ENCODE measurements around the gene F11R.

F11R gene

DNA sequence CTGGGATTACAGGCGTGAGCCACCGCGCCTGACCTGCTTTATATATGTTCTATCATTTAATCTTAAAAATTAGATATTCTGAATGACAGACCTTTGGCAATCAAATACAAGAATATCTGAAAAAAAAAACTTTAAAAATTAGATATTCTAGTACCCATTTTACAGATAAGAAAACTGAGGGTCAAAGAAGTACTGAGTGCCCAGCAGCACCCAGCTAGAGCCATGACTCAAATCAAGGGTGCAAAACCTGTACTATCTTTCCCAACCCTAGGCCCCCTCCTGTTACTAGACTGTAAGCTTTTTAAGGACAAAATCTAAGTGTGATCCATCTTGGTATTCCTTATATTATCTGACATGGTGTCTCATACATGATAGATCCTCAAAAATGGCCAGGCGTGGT lies 40.5 kb upstream of the F11R start:
- H3K4me3 ChIP-seq (ENCODE audit: insufficient read length, low read depth) = no peak overlapping the region
- H3K9me3 ChIP-seq (ENCODE audit: insufficient read depth, low read length) = no peaks in the 10 kb centered on the region
- no peak for TF ChIP-seq SUZ12 (IDR thresholded peaks at IDR 0.05; ENCODE audit: extremely low read depth, insufficient read depth, insufficient read length)
- TF ChIP-seq ZNF274 (IDR thresholded peaks at IDR 0.05; ENCODE audit: low read depth, low read length) = no peak
- no peak for TF ChIP-seq YY1 (IDR thresholded peaks at IDR 0.05; ENCODE audit: insufficient read depth, insufficient read length)
- DNase-seq (ENCODE audit: low read depth, low spot score) = no peak
- no peaks in the 10 kb centered on the region for H3K27me3 ChIP-seq (ENCODE audit: insufficient read depth, insufficient read length)
- H3K36me3 ChIP-seq (ENCODE audit: insufficient read depth, insufficient read length, low read length) = no peaks in the 10 kb centered on the region
- no peaks in the 10 kb centered on the region for H3K4me1 ChIP-seq (ENCODE audit: insufficient read depth, insufficient read length)
- H3K9ac ChIP-seq (ENCODE audit: insufficient read length, low read depth) = no peak overlapping the region

DNA sequence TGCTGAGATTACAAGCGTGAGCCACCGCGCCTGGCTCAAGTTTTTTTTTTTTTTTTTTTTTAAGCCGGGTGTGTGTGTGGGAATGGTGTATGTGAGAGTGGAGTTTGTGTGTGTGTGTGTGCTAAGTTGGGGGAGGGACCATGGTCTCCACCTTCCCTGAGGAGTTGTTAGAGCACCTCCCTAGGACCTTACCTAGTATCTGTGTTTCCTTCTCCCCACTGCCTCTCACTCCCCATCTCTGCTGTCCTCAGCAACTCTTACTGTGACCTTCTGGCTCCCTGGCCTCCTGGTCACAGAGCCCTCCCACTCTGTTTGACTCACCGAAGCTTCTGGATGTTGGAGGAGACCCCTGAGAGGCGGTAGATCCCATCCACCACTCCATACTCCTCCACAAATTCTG lies 38.3 kb upstream of the F11R start:
- Histone ChIP-seq H3K36me3 (ENCODE audit: insufficient read depth, insufficient read length, low read length) (no peaks in the 10 kb centered on the region), H3K27me3 (ENCODE audit: insufficient read depth, insufficient read length) (no peaks in the 10 kb centered on the region), H3K9me3 (ENCODE audit: insufficient read depth, low read length) (no peaks in the 10 kb centered on the region), H3K4me3 (ENCODE audit: insufficient read length, low read depth) (no peak overlapping the region), H3K9ac (ENCODE audit: insufficient read length, low read depth) (no peak overlapping the region), H3K4me1 (ENCODE audit: insufficient read depth, insufficient read length) (no peaks in the 10 kb centered on the region)
- no peak for DNase-seq (ENCODE audit: low read depth, low spot score)
- TF ChIP-seq ZNF274 (IDR thresholded peaks at IDR 0.05; ENCODE audit: low read depth, low read length) = no peak
- no peak for TF ChIP-seq SUZ12 (IDR thresholded peaks at IDR 0.05; ENCODE audit: extremely low read depth, insufficient read depth, insufficient read length)
- no peak for TF ChIP-seq YY1 (IDR thresholded peaks at IDR 0.05; ENCODE audit: insufficient read depth, insufficient read length)

DNA sequence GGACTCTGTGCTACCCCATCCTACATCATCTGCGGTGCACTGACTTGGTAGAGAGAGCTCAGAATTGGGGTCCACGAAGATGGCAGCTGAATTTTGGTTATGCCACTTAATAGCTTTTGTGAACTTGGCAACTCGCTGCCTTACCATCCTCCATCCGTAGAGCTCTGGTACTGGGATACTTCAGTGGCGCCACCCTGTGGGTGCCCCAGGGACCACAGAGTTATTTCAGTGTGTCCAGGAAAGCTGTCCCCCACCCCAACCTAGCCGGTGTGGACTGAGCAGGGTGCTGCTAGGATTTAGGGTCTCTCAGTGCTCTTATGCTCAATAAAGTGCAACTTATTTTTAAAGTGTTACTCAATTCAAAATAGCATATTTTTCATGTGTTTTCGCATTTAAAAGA lies 33.9 kb upstream of the F11R start:
- DNase-seq (ENCODE audit: low read depth, low spot score) = no peak
- H3K4me1 ChIP-seq (ENCODE audit: insufficient read depth, insufficient read length) = no peaks in the 10 kb centered on the region
- no peak overlapping the region for H3K4me3 ChIP-seq (ENCODE audit: insufficient read length, low read depth)
- no peak for TF ChIP-seq ZNF274 (IDR thresholded peaks at IDR 0.05; ENCODE audit: low read depth, low read length)
- TF ChIP-seq YY1 (IDR thresholded peaks at IDR 0.05; ENCODE audit: insufficient read depth, insufficient read length) = no peak
- TF ChIP-seq SUZ12 (IDR thresholded peaks at IDR 0.05; ENCODE audit: extremely low read depth, insufficient read depth, insufficient read length) = no peak
- no peaks in the 10 kb centered on the region for H3K36me3 ChIP-seq (ENCODE audit: insufficient read depth, insufficient read length, low read length)
- no peaks in the 10 kb centered on the region for H3K27me3 ChIP-seq (ENCODE audit: insufficient read depth, insufficient read length)
- no peak overlapping the region for H3K9ac ChIP-seq (ENCODE audit: insufficient read length, low read depth)
- peaks cover 4% of the 10 kb centered on the region; the same call in 1 of the 2 replicates for H3K9me3 ChIP-seq (ENCODE audit: insufficient read depth, low read length)

DNA sequence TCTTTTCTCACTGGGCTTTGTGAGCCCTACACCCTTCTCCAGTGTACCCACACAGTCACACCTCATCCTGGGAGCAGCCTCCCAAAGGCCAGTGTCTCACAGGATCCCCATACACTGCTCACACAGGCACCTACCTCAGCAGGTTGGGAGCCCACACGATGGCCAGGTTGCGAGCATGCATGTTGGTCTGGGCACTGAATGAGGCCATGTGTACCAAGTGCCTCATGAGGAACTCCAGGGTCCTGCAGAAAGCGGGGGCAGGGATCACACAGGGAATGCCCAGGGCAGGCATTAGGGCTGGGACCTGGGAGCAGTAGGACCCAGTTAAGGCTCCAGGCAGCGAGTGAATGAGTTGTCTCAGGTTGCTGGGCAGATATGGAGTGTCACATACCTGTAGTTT lies 33.3 kb upstream of the F11R start:
- no peak overlapping the region for H3K4me3 ChIP-seq (ENCODE audit: insufficient read length, low read depth)
- peaks cover 4% of the 10 kb centered on the region for H3K36me3 ChIP-seq (ENCODE audit: insufficient read depth, insufficient read length, low read length)
- H3K9me3 ChIP-seq (ENCODE audit: insufficient read depth, low read length) = peaks cover 10% of the 10 kb centered on the region; the same call in 1 of the 2 replicates
- H3K27me3 ChIP-seq (ENCODE audit: insufficient read depth, insufficient read length) = no peaks in the 10 kb centered on the region
- TF ChIP-seq SUZ12 (IDR thresholded peaks at IDR 0.05; ENCODE audit: extremely low read depth, insufficient read depth, insufficient read length) (no peak), YY1 (IDR thresholded peaks at IDR 0.05; ENCODE audit: insufficient read depth, insufficient read length) (no peak), ZNF274 (IDR thresholded peaks at IDR 0.05; ENCODE audit: low read depth, low read length) (no peak)
- no peak overlapping the region for H3K9ac ChIP-seq (ENCODE audit: insufficient read length, low read depth)
- DNase-seq (ENCODE audit: low read depth, low spot score) = no peak
- no peaks in the 10 kb centered on the region for H3K4me1 ChIP-seq (ENCODE audit: insufficient read depth, insufficient read length)

DNA sequence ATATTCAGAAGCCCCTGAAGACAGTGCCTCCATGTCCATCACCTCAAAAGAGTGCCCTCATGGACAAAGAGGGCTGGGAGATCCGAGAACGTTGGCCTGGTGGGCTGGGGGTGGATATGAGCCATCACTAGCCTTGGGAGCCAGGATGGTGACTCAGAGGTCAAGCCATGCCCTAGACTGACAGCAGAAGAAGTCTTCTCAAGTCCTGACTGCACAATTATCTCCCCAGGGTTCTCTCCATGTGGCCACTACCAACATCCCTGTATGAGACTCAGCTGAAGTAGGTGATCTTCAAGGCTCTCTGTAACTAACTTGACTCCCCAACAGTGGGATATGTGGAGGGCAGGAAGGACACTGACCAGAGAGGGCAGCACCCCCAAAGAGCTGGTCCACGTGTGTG lies 31.9 kb upstream of the F11R start:
- Histone ChIP-seq H3K27me3 (ENCODE audit: insufficient read depth, insufficient read length) (no peaks in the 10 kb centered on the region), H3K9ac (ENCODE audit: insufficient read length, low read depth) (no peak overlapping the region), H3K4me3 (ENCODE audit: insufficient read length, low read depth) (no peak overlapping the region), H3K36me3 (ENCODE audit: insufficient read depth, insufficient read length, low read length) (peaks cover 16% of the 10 kb centered on the region), H3K9me3 (ENCODE audit: insufficient read depth, low read length) (peaks cover 23% of the 10 kb centered on the region; the same call in 1 of the 2 replicates), H3K4me1 (ENCODE audit: insufficient read depth, insufficient read length) (no peaks in the 10 kb centered on the region)
- TF ChIP-seq SUZ12 (IDR thresholded peaks at IDR 0.05; ENCODE audit: extremely low read depth, insufficient read depth, insufficient read length) = no peak
- TF ChIP-seq YY1 (IDR thresholded peaks at IDR 0.05; ENCODE audit: insufficient read depth, insufficient read length) = no peak
- TF ChIP-seq ZNF274 (IDR thresholded peaks at IDR 0.05; ENCODE audit: low read depth, low read length) = no peak
- no peak for DNase-seq (ENCODE audit: low read depth, low spot score)

DNA sequence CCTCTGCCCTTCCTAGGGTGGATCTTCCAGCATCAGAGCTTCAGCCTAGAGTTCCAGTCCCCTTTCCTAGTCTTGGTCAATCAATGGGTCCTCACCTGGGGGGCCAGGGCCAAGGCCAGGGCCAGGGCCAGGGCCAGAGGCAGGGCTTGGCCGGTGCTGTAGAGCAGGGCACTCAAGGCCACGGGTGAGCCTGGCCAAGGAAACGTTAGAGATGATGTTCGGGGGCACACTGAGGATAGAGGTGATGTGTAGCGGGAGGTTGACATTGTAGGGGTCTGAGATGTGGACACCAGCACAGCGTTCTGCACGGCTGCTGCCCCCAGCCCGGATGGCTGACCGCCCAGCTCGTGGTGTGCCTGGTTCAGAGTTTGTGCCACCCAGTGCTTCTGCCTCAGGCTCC lies 30.3 kb upstream of the F11R start:
- DNase-seq (ENCODE audit: low read depth, low spot score) = no peak
- no peak for TF ChIP-seq ZNF274 (IDR thresholded peaks at IDR 0.05; ENCODE audit: low read depth, low read length)
- TF ChIP-seq YY1 (IDR thresholded peaks at IDR 0.05; ENCODE audit: insufficient read depth, insufficient read length) = no peak
- no peak for TF ChIP-seq SUZ12 (IDR thresholded peaks at IDR 0.05; ENCODE audit: extremely low read depth, insufficient read depth, insufficient read length)

DNA sequence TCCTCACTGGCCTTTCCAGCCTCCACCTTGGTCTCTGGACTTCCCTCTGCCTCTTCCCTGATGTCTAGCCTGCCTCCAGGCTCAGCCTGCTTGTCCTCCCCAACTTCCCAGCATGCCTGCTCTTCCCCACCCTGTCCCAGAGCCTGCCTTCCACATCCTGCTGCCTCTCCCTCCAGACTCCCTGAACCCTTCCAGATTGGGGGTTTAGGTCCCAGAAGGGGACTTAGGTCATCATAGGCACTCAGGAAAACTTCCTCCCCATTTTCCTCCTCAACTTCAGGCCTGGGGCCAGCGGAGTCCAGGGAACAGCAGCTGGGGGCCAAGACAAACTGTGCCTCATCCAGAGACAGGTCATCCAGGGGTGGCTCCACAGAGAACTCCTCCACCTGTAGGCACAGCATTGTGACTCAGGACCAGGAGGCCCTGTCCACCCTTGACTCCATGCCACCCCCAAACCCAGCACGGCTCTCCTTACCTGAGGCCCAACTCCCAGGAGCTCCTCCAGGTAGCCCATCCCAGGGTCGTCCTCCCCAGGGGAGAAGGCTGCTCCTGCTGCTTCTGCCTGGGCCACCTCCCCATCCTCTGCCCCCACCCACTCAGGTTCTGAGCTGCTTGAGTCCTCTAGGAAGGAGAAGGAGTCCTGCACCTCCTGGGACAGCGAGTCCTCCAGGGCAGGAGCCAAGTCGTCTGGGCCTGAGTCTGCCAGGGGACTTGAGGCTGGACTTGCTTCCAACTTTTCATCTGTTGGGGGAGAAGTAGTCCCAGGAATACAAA lies 28.2 kb upstream of the F11R start:
- Histone ChIP-seq H3K9me3 (ENCODE audit: insufficient read depth, low read length) (peaks cover 40% of the 10 kb centered on the region), H3K4me1 (ENCODE audit: insufficient read depth, insufficient read length) (no peaks in the 10 kb centered on the region), H3K27me3 (ENCODE audit: insufficient read depth, insufficient read length) (no peaks in the 10 kb centered on the region), H3K4me3 (ENCODE audit: insufficient read length, low read depth) (no peak overlapping the region), H3K36me3 (ENCODE audit: insufficient read depth, insufficient read length, low read length) (peaks cover 17% of the 10 kb centered on the region), H3K9ac (ENCODE audit: insufficient read length, low read depth) (no peak overlapping the region)
- no peak for DNase-seq (ENCODE audit: low read depth, low spot score)
- no peak for TF ChIP-seq YY1 (IDR thresholded peaks at IDR 0.05; ENCODE audit: insufficient read depth, insufficient read length)
- peak; percentile 84 for TF ChIP-seq ZNF274 (IDR thresholded peaks at IDR 0.05; ENCODE audit: low read depth, low read length)
- no peak for TF ChIP-seq SUZ12 (IDR thresholded peaks at IDR 0.05; ENCODE audit: extremely low read depth, insufficient read depth, insufficient read length)

More for the DNA sequence above, 30.3 kb upstream of the F11R start:
- H3K9me3 ChIP-seq (ENCODE audit: insufficient read depth, low read length) = peaks cover 40% of the 10 kb centered on the region
- no peak overlapping the region for H3K9ac ChIP-seq (ENCODE audit: insufficient read length, low read depth)
- peaks cover 17% of the 10 kb centered on the region for H3K36me3 ChIP-seq (ENCODE audit: insufficient read depth, insufficient read length, low read length)
- no peaks in the 10 kb centered on the region for H3K4me1 ChIP-seq (ENCODE audit: insufficient read depth, insufficient read length)
- H3K4me3 ChIP-seq (ENCODE audit: insufficient read length, low read depth) = no peak overlapping the region
- H3K27me3 ChIP-seq (ENCODE audit: insufficient read depth, insufficient read length) = no peaks in the 10 kb centered on the region

Measured in NT2/D1 (cell line).